SKM-1 (cell line): Measurements from ENCODE around the gene NVL.
"Not testable (repeated sequence)": the region's sequence is repeated elsewhere in the genome, so short reads cannot be mapped to it uniquely, and the experiment has no call there.

Experiments used
- DNase-seq: peaks from one replicate; lab custom pipeline; 2025; ENCODE audit not compliant: unreplicated experiment; lab: John Stamatoyannopoulos, UW

Gene NVL

DNA sequence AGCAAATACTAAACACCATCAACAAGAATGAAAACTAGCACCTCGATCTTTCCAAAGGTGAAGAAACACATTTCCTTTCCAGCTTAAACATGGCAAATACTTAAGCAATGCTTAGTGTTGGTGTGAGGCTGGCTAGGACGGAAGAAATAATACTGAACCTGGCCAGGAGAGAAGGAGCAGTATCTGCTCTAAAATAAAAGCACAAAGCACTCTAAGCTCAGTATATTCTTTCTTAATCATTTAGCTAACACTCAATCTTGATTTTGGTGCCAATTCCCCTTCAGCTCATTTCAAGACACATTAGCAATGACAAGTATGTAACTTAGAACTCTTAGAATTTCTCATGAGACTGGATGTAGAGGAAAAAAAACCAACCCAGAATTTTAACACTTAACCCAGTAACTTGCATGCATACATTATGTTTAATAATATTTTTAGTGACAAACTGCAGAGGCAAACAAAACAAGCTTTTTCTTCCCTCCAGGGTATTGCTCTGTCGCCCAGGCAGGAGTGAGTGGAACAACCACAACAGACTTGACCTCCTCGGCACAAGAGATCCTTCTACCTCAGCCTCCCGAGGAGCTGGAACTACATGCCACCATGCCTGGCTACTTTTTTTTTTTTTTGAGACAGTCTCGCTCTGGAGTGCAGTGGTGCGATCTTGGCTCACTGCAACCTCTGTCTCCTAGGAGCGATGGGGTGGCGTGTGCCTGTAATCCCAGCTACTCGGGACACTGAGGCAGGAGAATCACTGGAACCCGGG lies 92.7 kb downstream of the NVL start:
- no peak for DNase-seq

DNA sequence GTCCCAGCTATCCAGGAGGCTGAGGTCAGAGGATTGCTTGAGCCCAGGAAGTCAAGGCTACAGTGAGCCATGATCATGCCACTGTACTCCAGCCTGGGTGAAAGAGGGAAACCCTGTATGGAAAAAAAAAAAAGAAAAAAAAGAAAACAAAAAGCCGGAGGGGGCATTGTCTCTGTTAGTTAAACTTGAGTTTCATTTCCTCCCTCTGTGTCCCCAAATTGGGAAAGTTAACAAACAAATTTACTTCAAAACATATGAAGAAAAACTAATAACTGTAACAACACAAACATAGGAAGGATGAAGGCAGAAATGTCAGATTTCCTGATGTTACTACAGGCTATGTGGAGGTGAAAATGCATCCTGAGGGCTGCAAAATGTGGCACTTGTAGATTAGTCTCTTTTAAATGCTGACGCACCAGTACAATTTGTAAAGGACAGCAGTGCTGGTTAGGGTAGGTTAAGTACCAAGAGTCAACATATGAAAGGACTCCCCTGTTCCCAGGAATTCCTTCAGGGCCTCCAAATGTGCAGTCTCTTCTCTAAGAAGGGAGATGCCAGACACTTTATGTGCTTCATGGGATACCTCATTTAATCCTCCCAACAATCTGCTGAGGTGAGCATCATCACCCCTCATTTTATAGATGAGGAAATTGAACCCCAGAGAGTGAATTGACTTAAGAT lies 94.0 kb downstream of the NVL start:
- DNase-seq, result no peak

DNA sequence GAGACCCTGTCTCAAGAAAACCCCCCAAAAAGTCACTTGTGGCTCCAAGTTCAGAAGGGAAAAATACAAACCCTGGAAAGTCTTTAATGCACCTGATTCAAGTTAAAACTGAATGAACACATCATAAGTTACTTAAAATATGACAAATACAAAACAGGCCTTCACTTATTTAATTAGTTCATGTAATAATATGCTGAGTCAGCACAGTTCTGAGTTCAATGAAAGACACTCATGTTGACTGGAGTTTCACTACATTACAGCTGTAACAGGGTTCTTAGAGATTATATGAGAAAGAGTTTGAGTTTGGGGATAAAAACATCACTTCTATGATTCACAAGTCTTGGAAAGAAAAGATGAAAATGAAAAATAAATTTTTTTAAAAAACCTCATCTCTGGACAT lies 96.0 kb downstream of the NVL start:
- DNase-seq, result no peak

GRCh38 chr1:224226849-224227502 lies 103.0 kb downstream of the NVL start:
- no peak for DNase-seq

- no peak for DNase-seq
These were observed 105.9 kb downstream of the NVL start for GRCh38 chr1:224223819-224224714.

GRCh38 chr1:224219612-224220059 lies 110.3 kb downstream of the NVL start:
- DNase-seq, result no peak

- DNase-seq, result no peak
These were observed 110.9 kb downstream of the NVL start for GRCh38 chr1:224219011-224219611.

- DNase-seq, result no peak
These were observed 112.0 kb downstream of the NVL start for GRCh38 chr1:224217655-224218623.

- no peak for DNase-seq
These were observed 113.6 kb downstream of the NVL start for GRCh38 chr1:224216382-224216781.

DNA sequence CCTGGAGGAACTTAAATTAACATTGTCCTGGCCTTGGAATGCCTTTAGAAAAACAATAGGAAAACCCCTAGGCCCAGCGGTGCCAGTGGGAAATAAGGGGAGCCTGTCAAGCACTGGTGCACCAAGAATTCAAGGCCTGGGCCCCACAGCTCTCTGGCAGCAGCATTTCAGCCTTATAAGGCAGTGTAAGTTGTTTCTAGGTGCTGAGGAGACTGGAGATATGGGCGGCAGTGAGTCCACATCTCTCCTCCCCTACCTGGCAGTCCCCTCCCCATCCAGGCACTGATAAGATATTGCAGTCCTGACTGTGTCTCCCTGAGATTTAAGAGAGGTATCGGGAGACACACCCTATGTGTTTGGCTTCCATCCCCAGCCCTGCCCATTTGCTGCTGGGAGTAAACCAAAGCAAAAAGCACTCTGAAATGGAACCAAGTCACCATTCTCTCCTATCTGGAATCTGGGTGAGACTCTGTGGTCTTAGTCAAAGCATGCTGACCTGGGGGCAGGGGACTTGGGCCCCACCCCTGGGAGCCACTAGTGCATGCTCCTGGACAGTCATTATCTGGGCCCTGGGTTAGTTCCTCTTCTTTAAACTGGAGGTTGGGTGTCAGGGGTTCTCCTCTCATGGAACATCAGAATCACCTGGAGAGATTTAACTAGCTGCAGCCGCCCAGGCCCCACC lies 116.4 kb downstream of the NVL start:
- peak; percentile 19 for DNase-seq

GRCh38 chr1:224212618-224213061 lies 117.3 kb downstream of the NVL start:
- DNase-seq, result no peak

DNA sequence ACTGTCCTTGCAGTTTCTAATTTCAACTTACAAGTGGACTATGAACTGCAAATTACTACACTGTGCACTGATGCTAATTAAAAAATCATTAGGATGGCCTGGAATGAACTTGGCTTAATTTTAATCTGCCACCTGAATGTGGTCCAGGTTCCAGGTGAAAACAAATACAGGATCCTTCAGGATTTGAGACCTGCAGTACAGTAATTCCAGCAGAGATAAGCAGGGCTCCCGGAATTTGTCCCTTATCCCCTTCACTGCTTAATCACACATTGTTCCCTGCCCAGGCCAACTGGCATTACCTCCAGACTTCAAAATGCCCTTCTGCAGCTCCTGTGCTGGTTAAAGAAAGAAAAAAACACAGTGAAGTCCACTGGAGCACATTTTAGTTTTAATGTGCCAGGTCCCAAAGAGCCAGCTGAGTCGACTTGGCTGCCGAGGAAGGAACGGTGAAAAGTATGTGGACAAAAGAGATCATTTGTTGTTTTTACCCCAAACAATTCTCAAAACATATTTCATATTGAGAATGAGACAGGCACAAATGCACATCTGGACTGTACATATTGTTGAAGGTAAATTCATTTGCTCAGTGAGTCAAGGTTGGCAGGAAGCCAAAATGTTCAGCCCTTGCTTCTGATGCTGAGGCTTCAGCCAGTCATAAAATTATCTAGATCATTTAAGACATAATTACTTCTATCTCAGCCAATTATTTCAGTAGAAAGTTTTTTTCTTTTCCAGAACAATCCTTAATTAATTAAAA lies 118.6 kb downstream of the NVL start:
- DNase-seq, result no peak

- DNase-seq, result not testable (repeated sequence)
These were observed 123.9 kb downstream of the NVL start for GRCh38 chr1:224205931-224206538.

GRCh38 chr1:224205438-224205840 lies 124.5 kb downstream of the NVL start:
- peak; percentile 43 for DNase-seq

DNA sequence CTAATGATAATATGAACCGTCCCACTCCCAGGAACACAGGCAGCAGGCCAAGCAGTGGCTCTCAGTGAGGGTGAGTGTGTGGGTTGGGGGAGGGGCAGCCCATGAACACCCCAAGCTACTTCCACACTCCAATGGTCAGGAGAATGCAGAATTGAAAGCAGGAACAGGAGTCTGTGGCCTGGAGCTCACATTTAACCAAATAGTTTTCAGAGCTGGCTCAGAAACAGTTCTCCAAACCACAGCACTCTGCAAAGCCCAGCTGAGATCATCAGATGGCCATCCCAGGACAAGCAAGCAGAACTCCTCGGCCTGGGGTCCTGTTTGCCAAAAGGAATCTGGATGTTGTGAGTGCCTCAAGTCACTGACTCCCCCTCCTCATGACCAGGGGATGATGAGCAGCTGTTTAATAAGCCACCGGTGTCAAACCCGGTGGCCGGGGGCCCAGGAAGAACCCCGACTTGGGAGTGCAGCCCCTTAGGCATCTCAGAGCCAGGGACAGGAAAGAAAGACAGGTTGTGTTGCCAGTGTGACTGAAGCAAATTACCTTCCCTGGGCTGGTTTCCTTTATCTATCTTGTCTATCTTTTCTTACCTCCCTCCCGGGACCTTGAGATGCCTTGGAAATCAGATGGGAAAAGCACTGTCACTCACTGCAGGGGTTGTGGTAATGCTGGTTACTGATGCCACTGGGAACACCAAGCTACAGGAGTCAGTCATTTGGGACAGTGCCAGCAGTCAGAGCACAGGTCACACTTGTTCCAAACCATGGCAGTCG lies 126.5 kb downstream of the NVL start:
- peak; percentile 78 for DNase-seq

GRCh38 chr1:224201853-224202252 lies 128.1 kb downstream of the NVL start:
- no peak for DNase-seq

GRCh38 chr1:224201383-224201782 lies 128.6 kb downstream of the NVL start:
- no peak for DNase-seq
